Putamen (tissue), 1 donor: ENCODE measurements around the gene AEBP2.
"Not testable (repeated sequence)": the region's sequence is repeated elsewhere in the genome, so short reads cannot be mapped to it uniquely, and the experiment has no call there.

Source experiments
- DNase-seq: peaks from one replicate; pipeline ENCODE4 v3.0.0-alpha.2; 2016; ENCODE audit warnings: low spot score

Gene AEBP2

GRCh38 chr12:19454837-19455236 lies 15.5 kb downstream of the AEBP2 start:
- no peak for DNase-seq

GRCh38 chr12:19456176-19456575 lies 16.9 kb downstream of the AEBP2 start:
- no peak for DNase-seq

- DNase-seq, result no peak
Observed at GRCh38 chr12:19457561-19457960, 18.3 kb downstream of the AEBP2 start.

GRCh38 chr12:19458733-19459132 lies 19.4 kb downstream of the AEBP2 start:
- no peak for DNase-seq

GRCh38 chr12:19461999-19462398 lies 22.7 kb downstream of the AEBP2 start:
- no peak for DNase-seq

- no peak for DNase-seq
Observed at GRCh38 chr12:19462406-19462805, 23.1 kb downstream of the AEBP2 start.

- DNase-seq, result no peak
Observed at GRCh38 chr12:19464192-19464580, 24.9 kb downstream of the AEBP2 start.

- no peak for DNase-seq
Observed at GRCh38 chr12:19465711-19466110, 26.4 kb downstream of the AEBP2 start.

GRCh38 chr12:19474147-19474546 lies 34.9 kb downstream of the AEBP2 start:
- no peak for DNase-seq

GRCh38 chr12:19475884-19476505 lies 36.7 kb downstream of the AEBP2 start:
- not testable (repeated sequence) for DNase-seq

- no peak for DNase-seq
Observed at GRCh38 chr12:19477071-19477470, 37.8 kb downstream of the AEBP2 start.

GRCh38 chr12:19480459-19480858 lies 41.2 kb downstream of the AEBP2 start:
- no peak for DNase-seq

- no peak for DNase-seq
Observed at GRCh38 chr12:19482036-19482435, 42.7 kb downstream of the AEBP2 start.

GRCh38 chr12:19482551-19483109 lies 43.3 kb downstream of the AEBP2 start:
- DNase-seq, result no peak

- no peak for DNase-seq
Observed at GRCh38 chr12:19483727-19484126, 44.4 kb downstream of the AEBP2 start.

GRCh38 chr12:19484738-19485137 lies 45.4 kb downstream of the AEBP2 start:
- DNase-seq, result no peak

GRCh38 chr12:19485240-19485639 lies 45.9 kb downstream of the AEBP2 start:
- DNase-seq, result no peak

GRCh38 chr12:19489168-19489567 lies 49.9 kb downstream of the AEBP2 start:
- peak; percentile 50 for DNase-seq

- no peak for DNase-seq
Observed at GRCh38 chr12:19490908-19491307, 51.6 kb downstream of the AEBP2 start.

- DNase-seq, result no peak
Observed at GRCh38 chr12:19491863-19492262, 52.6 kb downstream of the AEBP2 start.

GRCh38 chr12:19496219-19496878 lies 57.1 kb downstream of the AEBP2 start:
- no peak for DNase-seq

GRCh38 chr12:19498099-19498498 lies 58.8 kb downstream of the AEBP2 start:
- no peak for DNase-seq

GRCh38 chr12:19499030-19499429 lies 59.7 kb downstream of the AEBP2 start:
- DNase-seq, result no peak

GRCh38 chr12:19506497-19506896 lies 67.2 kb downstream of the AEBP2 start:
- no peak for DNase-seq
